ENCODE data around the gene CRIM1. TPM values are rescaled to one million over a fixed set of nuclear protein-coding genes. Genes with fewer than 3 reads are reported as not detected.

CRIM1 gene
- total RNA-seq, 2 experiments from 2014 or later = 1.8 to 2.3 TPM

DNA sequence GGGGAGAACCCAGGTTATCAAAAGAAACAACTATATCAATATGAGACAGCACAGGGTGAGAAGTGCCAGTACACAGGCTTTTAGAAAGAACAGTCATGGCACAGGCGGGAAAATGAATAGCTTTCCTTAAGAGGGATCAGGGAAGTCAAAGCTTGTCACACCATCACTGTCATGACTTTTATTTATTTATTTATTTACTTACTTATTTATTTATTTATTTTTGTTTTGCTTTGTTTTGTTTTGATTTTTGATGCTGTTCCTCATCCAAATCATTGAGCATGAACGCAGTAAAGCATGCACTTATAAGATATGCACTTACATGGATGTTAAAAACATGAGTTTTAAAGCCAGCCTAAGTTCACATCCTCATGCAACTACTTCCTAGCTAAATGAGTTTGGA is 19.3 kb upstream of the CRIM1 start:
- CTCF ChIA-PET = interaction anchor here (0.6 to 1.5 kb wide), 2 partner anchors 10 to 110 kb away, joined by 3 read pairs; no protein-coding TSS in a partner anchor
- no peaks in the 10 kb centered on the region for H3K36me3 Mint-ChIP-seq (ENCODE audit: low read depth)

DNA sequence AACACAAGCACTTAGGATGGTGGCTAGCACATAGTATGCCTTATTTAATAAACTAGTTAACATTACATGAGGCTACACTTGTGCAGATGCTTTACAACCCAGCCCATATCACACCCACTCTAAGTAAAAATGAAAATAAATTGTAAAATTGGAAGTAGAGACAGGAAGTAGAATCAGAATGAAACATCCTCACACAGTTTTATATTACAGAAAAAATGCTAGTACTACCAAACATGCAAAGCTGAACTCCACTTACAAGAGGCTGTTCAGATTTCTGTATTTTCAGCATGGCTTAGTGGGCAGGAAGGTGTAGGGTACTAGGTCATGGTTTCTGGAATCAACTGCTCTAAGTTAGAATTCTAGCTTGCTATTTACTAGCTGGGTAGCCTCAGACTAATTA is 18.2 kb upstream of the CRIM1 start:
- H3K9me3 Mint-ChIP-seq = no peaks in the 10 kb centered on the region
- peaks cover 9% of the 10 kb centered on the region for H3K4me1 Mint-ChIP-seq
- ChIA-PET POLR2A (no interaction called here), CTCF (interaction anchor here (0.8 kb wide), 1 partner anchor 11 kb away, joined by 3 read pairs; no protein-coding TSS in a partner anchor)
- no peak overlapping the region for H3K4me3 Mint-ChIP-seq
- no peak overlapping the region for H3K27ac Mint-ChIP-seq
- DNase-seq = no peak
- peaks cover 12% of the 10 kb centered on the region for H3K27me3 Mint-ChIP-seq
- no peaks in the 10 kb centered on the region for H3K36me3 Mint-ChIP-seq (ENCODE audit: low read depth)

More for the DNA sequence above, 19.3 kb upstream of the CRIM1 start:
- Mint-ChIP-seq H3K27ac (no peak overlapping the region), H3K27me3 (peaks cover 12% of the 10 kb centered on the region), H3K4me3 (no peak overlapping the region), H3K4me1 (peaks cover 9% of the 10 kb centered on the region), H3K9me3 (no peaks in the 10 kb centered on the region)
- POLR2A ChIA-PET = no interaction called here
- DNase-seq = no peak

DNA sequence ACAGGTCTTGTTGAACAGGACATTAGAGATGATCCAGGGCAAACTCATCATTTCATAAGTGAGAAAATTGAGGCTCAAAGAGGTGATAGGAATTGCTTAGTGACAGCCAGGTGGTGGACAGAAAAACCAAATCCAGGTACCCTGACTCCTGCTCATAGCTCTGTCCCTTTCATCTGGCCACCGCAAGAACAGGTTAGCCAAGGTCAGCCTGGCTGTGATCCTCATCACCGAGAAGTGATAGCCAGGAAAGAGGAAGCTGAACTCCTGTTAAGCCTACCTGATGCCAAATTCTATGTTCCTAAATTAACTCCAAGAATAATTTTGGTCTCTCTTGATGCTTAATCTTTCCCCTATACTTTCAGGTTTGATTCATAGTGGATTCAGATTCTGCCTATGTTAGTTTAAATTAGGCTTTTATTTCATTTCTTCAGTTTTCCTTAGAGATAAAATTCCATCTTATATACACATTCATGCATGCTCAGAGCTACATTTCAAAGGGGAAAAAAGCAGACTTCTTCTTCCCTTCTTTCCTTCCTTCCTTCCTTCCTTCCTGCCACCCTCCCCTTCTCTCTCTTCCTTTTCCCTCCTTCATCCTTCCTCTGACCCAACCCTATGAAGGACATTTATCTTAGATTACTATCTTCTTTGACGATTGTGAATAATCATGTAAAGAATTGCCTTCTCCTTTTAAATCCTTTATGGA is 17.3 kb upstream of the CRIM1 start:
- peaks cover 12% of the 10 kb centered on the region for H3K27me3 Mint-ChIP-seq
- peaks cover 9% of the 10 kb centered on the region for H3K4me1 Mint-ChIP-seq
- DNase-seq = no peak
- no peaks in the 10 kb centered on the region for H3K9me3 Mint-ChIP-seq
- H3K4me3 Mint-ChIP-seq = no peak overlapping the region
- ChIA-PET CTCF (interaction anchor here (0.8 kb wide), 1 partner anchor 10 kb away, joined by 3 read pairs; no protein-coding TSS in a partner anchor), POLR2A (no interaction called here)
- no peaks in the 10 kb centered on the region for H3K36me3 Mint-ChIP-seq (ENCODE audit: low read depth)
- no peak overlapping the region for H3K27ac Mint-ChIP-seq

DNA sequence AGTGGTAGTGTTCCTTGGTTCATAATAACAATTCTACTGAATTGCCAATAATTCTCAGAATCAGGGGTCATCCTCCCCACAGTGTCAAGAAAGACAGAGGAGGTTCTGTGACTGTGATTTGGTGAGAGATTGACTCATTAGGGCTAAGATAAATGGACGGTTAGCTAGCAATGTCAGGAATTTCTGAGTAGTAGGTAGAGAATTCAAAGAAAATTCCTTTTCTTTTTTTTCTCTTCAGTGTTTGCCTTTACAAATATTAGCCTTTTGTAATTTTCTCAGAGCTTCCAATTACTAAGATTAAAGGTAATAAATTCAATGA is 16.8 kb upstream of the CRIM1 start:
- no peak for DNase-seq
- ChIA-PET CTCF (no interaction called here), POLR2A (no interaction called here)
- no peaks in the 10 kb centered on the region for H3K9me3 Mint-ChIP-seq
- H3K36me3 Mint-ChIP-seq (ENCODE audit: low read depth) = no peaks in the 10 kb centered on the region
- H3K27me3 Mint-ChIP-seq = peaks cover 12% of the 10 kb centered on the region
- H3K4me1 Mint-ChIP-seq = peaks cover 6% of the 10 kb centered on the region
- H3K4me3 Mint-ChIP-seq = no peak overlapping the region
- H3K27ac Mint-ChIP-seq = no peak overlapping the region

DNA sequence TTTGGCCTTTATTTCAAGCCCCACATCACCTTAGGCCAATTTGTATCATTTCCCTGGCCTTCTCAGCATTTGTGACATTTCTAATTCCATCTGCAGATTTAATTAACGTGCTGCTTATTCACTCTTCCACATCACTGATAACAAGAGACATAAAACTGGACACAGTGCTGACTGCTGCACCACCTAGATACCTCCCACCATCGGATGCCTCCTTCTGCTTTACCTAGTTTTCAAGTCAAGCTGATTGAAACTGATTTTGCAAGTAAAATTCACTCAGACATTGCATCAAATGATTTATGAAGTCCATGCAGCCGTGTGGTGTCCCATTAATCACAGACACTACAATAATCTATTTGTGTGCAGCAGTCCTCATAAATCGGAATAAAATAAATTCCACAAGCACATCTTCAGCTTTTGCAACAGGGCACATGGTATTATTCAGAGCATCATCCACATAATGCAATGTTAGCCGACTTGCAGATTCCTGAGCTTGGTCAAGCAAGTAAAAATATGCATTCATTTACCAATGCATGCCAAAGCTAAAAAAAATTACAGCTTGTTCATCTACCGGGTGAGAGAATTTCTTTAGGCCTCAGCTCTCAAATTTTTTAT is 15.9 kb upstream of the CRIM1 start:
- H3K27me3 Mint-ChIP-seq = peaks cover 11% of the 10 kb centered on the region
- CTCF ChIA-PET = no interaction called here

GRCh38 chr2:36343606-36344005 is 12.0 kb upstream of the CRIM1 start:
- DNase-seq = no peak
- no peaks in the 10 kb centered on the region for H3K36me3 Mint-ChIP-seq (ENCODE audit: low read depth)
- peaks cover 15% of the 10 kb centered on the region for H3K27me3 Mint-ChIP-seq
- no peak overlapping the region for H3K27ac Mint-ChIP-seq
- CTCF ChIA-PET = no interaction called here
- H3K9me3 Mint-ChIP-seq = no peaks in the 10 kb centered on the region
- POLR2A ChIA-PET = no interaction called here
- no peaks in the 10 kb centered on the region for H3K4me1 Mint-ChIP-seq
- no peak overlapping the region for H3K4me3 Mint-ChIP-seq

More for the DNA sequence above, 15.9 kb upstream of the CRIM1 start:
- H3K27ac Mint-ChIP-seq = no peak overlapping the region
- H3K9me3 Mint-ChIP-seq = no peaks in the 10 kb centered on the region
- peaks cover 5% of the 10 kb centered on the region for H3K4me1 Mint-ChIP-seq
- no peak for DNase-seq
- H3K36me3 Mint-ChIP-seq (ENCODE audit: low read depth) = no peaks in the 10 kb centered on the region
- no peak overlapping the region for H3K4me3 Mint-ChIP-seq
- POLR2A ChIA-PET = no interaction called here

DNA sequence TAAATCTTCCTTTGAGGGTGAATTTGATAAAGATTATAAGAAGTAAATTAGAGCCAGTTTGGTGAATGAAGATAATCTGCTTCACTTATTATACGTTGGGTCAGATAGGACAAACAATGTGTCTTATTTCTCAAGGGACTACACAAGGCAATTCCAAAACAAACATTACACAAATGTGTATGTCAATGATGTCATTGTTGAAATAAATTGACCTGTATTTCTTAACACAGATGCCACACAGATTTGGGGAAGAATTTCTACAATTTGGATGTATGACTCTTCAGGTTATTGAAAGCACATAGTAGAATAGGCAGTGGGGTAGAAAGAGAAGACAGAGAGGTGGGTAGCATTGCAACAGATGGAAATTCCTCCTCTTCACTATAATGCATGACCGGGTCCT is 6.9 kb upstream of the CRIM1 start:
- Mint-ChIP-seq H3K9me3 (no peaks in the 10 kb centered on the region), H3K4me3 (no peak overlapping the region), H3K27ac (no peak overlapping the region), H3K27me3 (peaks cover 46% of the 10 kb centered on the region), H3K4me1 (no peaks in the 10 kb centered on the region), H3K36me3 (ENCODE audit: low read depth) (no peaks in the 10 kb centered on the region)
- DNase-seq = no peak
- ChIA-PET POLR2A (no interaction called here), CTCF (no interaction called here)

DNA sequence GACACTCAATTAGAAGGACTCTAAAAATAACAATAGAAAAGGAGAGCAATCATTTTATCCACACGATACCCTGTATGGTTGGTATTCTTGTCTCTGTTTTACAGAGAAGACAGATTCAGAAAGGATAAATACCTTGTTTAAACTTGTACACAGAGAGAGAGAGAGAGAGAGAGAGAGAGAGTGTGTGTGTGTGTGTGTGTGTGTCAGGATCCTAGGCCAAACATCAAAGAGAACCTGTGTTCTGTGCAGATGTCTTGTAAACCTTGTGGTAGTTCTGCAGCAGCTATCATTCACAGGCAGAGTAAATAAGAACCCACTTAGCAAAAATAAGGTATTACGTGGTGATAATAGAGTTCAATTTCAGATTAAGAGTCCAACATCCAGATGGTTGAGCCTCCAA is 4.3 kb upstream of the CRIM1 start:
- no peak for DNase-seq
- Mint-ChIP-seq H3K27ac (no peak overlapping the region), H3K36me3 (ENCODE audit: low read depth) (no peaks in the 10 kb centered on the region), H3K4me1 (peaks cover 3% of the 10 kb centered on the region), H3K9me3 (no peaks in the 10 kb centered on the region), H3K4me3 (no peak overlapping the region), H3K27me3 (peaks cover 51% of the 10 kb centered on the region)
- ChIA-PET POLR2A (no interaction called here), CTCF (interaction anchor here (1.1 kb wide), 1 partner anchor 374 kb away, joined by 3 read pairs; no protein-coding TSS in a partner anchor)

DNA sequence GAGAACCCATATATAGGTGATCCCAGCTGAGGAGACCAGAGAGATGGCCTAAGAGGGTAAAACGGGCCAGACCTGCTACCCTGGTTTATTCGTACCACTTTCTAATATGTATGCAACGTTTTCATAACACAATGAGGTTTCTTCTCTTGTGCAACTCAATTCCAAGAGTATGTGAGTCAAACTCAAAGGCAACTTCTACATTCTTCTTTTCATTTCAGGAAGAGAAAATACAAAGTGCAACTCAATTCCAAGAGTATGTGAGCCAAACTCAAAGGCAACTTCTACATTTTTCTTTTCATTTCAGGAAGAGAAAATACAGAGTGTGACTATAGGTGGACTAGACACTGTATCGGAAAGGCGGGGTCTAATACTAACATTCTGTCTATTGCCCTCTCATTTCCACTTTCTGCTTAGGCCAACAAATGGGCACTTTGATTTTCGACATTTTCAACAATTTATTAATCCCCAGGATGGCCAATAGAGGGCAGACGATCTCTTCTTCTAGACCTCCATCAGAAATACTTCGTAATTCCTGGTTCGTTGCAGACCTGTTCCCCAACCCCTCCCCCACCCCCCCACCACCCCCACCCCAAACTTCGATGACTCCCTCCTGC is 3.7 kb upstream of the CRIM1 start:
- H3K27ac Mint-ChIP-seq = no peak overlapping the region
- ChIA-PET POLR2A (no interaction called here), CTCF (interaction anchor here (0.8 to 1.3 kb wide), 4 partner anchors 15 to 375 kb away, joined by 3 read pairs; no protein-coding TSS in a partner anchor)
- H3K4me1 Mint-ChIP-seq = peaks cover 5% of the 10 kb centered on the region
- H3K36me3 Mint-ChIP-seq (ENCODE audit: low read depth) = no peaks in the 10 kb centered on the region
- peaks cover 50% of the 10 kb centered on the region for H3K27me3 Mint-ChIP-seq
- DNase-seq = peak; percentile 29
- no peaks in the 10 kb centered on the region for H3K9me3 Mint-ChIP-seq
- no peak overlapping the region for H3K4me3 Mint-ChIP-seq

DNA sequence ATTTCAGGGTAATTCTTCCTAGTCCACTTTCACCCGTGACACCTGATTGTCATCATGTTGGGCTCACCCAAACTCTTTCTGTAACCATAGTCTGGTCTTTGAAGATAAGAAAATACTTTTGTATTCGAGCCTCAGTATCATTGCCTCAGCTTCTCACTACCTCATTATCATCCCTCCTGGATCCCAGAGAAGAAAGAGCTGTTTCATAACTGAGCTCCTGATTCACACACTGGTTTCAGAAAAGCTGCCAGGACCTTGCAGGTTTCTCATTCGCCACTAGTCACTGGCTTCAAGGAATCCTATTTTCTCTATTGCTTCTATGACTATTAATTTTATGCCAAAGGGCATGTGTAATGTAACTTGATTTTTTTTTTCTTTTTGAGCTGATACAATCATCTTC is 2.9 kb upstream of the CRIM1 start:
- POLR2A ChIA-PET = interaction anchor here (0.9 kb wide), 1 partner anchor 41 kb away, joined by 3 read pairs; no protein-coding TSS in a partner anchor
- Mint-ChIP-seq H3K4me1 (peaks cover 13% of the 10 kb centered on the region), H3K4me3 (no peak overlapping the region)

GRCh38 chr2:36354811-36355150 is 797 bp upstream of the CRIM1 start:
- CTCF ChIA-PET = interaction anchor here (1.1 kb wide), 1 partner anchor 20 kb away, joined by 3 read pairs; no protein-coding TSS in a partner anchor
- POLR2A ChIA-PET = no interaction called here
- peaks cover 63% of the 10 kb centered on the region for H3K27me3 Mint-ChIP-seq

More for the DNA sequence above, 2.9 kb upstream of the CRIM1 start:
- no peaks in the 10 kb centered on the region for H3K36me3 Mint-ChIP-seq (ENCODE audit: low read depth)
- no peak for DNase-seq
- H3K9me3 Mint-ChIP-seq = no peaks in the 10 kb centered on the region
- no peak overlapping the region for H3K27ac Mint-ChIP-seq
- peaks cover 54% of the 10 kb centered on the region for H3K27me3 Mint-ChIP-seq
- CTCF ChIA-PET = interaction anchor here (0.6 to 1.3 kb wide), 6 partner anchors 14 to 433 kb away, joined by 3 to 6 read pairs (median 3); no protein-coding TSS in a partner anchor

GRCh38 chr2:36355890-36356297 is 316 bp downstream of the CRIM1 start:
- no peaks in the 10 kb centered on the region for H3K9me3 Mint-ChIP-seq
- no peak for DNase-seq
- peaks cover 23% of the 10 kb centered on the region for H3K4me1 Mint-ChIP-seq
- no peak overlapping the region for H3K27ac Mint-ChIP-seq
- H3K36me3 Mint-ChIP-seq (ENCODE audit: low read depth) = no peaks in the 10 kb centered on the region
- ChIA-PET CTCF (interaction anchor here (1.1 kb wide), 1 partner anchor 21 kb away, joined by 3 read pairs; no protein-coding TSS in a partner anchor), POLR2A (no interaction called here)
- H3K4me3 Mint-ChIP-seq = no peak overlapping the region
- H3K27me3 Mint-ChIP-seq = peaks cover 57% of the 10 kb centered on the region

More at GRCh38 chr2:36354811-36355150, 797 bp upstream of the CRIM1 start:
- H3K27ac Mint-ChIP-seq = no peak overlapping the region
- DNase-seq = no peak
- H3K9me3 Mint-ChIP-seq = no peaks in the 10 kb centered on the region
- H3K4me3 Mint-ChIP-seq = peak overlapping the region; percentile 50
- no peaks in the 10 kb centered on the region for H3K36me3 Mint-ChIP-seq (ENCODE audit: low read depth)
- H3K4me1 Mint-ChIP-seq = peaks cover 23% of the 10 kb centered on the region

GRCh38 chr2:36356298-36356989 is 866 bp downstream of the CRIM1 start:
- Mint-ChIP-seq H3K4me1 (peaks cover 23% of the 10 kb centered on the region), H3K36me3 (ENCODE audit: low read depth) (no peaks in the 10 kb centered on the region), H3K27me3 (peaks cover 57% of the 10 kb centered on the region), H3K27ac (peak overlapping the region; percentile 21), H3K9me3 (no peaks in the 10 kb centered on the region), H3K4me3 (peak overlapping the region; percentile 66)
- POLR2A ChIA-PET = no interaction called here
- CTCF ChIA-PET = no interaction called here
- peak; percentile 27 for DNase-seq
